ENCODE results near the gene NKAPD1.
"Not testable (repeated sequence)": the region's sequence is repeated elsewhere in the genome, so short reads cannot be mapped to it uniquely, and the experiment has no call there.

The NKAPD1 gene, protein sequence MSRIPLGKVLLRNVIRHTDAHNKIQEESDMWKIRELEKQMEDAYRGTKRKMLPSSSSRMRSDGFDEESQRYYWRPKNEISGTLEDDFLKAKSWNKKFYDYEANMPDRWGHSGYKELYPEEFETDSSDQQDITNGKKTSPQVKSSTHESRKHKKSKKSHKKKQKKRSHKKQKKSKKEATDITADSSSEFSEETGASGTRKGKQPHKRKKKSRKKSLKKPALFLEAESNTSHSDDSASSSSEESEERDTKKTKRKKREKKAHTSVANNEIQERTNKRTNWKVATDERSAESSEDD

GRCh38 chr11:112073941-112074811, at the start of gene NKAPD1, which contains the start of gene PIH1D2:
NKAPD1 (plus strand) TSS chr11:112074299; CDS start chr11:112075575, 1,276 bp downstream.
PIH1D2 (minus strand) TSS chr11:112074017; CDS start chr11:112073174, 843 bp downstream.
- DNase-seq, result peak; percentile 90

GRCh38 chr11:112024773-112025678, 49.1 kb upstream of the NKAPD1 start, which contains the start of gene DLAT:
DLAT (plus strand) TSS chr11:112025408; CDS start chr11:112025473, 65 bp downstream.
- no peak for DNase-seq

- no peak for DNase-seq
Measured at GRCh38 chr11:112025707-112026106, 48.4 kb upstream of the NKAPD1 start.

DNA sequence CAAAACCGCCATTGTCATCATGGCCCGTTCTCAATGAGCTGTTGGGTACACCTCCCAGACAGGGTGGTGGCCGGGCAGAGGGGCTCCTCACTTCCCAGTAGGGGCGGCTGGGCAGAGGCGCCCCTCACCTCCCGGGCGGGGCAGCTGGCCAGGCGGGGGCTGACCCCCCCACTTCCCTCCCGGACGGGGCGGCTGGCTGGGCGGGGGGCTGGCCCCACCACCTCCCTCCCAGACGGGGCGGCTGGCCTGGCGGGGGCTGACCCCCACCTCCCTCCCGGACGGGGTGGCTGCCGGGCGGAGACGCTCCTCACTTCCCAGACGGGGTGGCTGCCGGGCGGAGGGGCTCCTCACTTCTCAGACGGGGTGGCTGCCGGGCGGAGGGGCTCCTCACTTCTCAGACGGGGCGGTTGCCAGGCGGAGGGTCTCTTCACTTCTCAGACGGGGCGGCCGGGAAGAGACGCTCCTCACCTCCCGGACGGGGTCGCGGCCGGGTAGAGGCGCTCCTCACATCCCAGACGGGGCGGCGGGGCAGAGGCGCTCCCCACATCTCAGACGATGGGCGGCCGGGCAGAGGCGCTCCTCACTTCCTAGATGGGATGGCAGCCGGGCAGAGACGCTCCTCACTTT, 47.2 kb upstream of the NKAPD1 start:
- not testable (repeated sequence) for DNase-seq

DNA sequence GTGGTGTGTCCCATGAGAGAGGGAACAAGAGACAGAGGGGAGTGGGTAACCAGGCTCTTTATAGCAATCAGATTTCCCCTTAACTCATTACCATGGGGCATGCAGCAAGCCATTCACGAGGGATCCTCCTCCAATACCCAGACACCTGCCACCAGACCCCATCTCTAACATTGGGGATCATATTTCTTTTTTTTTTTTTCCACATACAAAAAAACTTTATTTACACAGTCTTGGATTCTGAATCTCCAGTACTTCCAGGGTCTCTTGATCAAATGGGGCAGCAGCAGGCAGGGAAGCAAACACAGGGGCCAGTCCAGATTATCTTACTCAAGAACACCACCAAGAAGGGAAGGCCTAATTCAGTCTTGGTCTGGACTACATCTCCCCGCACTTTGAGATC, 44.6 kb upstream of the NKAPD1 start:
- DNase-seq, result no peak

DNA sequence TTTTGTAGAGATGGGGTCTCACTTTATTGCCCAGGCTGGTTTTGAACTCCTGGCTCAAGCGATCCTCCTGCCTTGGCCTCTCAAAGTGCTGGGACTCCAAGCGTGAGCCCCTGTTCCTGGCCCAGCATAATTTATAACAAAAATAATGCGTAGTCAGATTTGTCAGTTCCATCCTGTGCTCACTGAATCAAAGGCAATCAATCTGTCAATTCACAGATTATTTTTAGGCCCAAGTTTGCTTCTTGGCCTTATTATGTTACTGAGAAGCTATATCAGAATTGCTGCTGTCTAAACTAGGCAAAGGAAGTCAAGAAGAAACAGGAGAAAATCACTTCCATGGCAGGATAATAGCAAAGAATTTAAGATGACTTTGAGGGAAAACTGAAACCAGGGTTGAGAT, 40.2 kb upstream of the NKAPD1 start:
- DNase-seq, result no peak

- DNase-seq, result no peak
Measured at GRCh38 chr11:112037527-112037926, 36.6 kb upstream of the NKAPD1 start.

- no peak for DNase-seq
Measured at GRCh38 chr11:112042161-112042960, 31.7 kb upstream of the NKAPD1 start.

DNA sequence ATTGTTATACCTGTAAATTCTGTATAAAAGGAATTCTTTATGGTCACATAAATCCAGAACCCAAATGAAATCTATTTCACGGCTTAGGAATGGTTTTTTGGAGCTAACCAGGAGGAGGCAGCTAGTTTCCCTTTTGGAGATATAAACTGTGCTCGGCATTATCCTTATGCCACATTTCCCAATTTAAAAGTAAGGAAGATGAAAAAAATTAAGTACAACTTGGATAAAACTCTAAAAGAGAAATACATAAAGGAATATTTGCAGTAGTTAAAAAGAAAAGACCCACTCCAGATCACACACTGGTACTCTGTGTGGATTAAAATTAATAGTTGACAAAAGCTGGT, 31.2 kb upstream of the NKAPD1 start:
- DNase-seq, result no peak

DNA sequence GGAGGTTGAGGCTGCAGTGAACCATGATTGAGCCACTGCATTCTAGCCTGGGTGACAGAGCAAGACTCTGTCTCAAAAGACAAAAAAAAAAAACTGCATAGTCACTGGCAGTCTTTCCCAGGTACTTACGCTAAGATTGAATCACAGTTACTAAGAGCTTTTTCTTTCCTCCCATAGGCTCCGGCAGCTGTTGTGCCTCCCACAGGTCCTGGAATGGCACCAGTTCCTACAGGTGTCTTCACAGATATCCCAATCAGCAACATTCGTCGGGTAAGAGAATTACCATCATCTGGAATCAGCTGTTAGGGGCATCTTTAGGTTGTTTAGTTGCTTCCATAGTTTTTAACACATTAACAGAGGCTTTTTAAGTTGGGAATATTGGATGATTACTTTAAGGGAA, 29.1 kb upstream of the NKAPD1 start:
- DNase-seq, result no peak

DNA sequence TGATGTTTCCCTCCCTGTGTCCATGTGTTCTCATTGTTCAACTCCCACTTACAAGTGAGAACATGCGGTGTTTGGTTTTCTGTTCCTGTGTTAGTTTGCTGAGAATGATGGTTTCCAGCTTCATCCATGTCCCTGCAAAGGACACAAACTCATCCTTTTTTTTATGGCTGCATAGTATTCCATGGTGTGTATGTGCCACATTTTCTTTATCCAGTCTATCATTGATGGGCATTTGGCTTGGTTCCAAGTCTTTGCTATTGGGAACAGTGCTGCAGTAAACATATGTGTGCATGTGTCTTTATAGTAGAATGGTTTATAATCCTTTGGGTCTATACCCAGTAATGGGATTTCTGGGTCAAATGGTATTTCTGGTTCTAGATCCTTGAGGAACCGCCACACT, 27.5 kb upstream of the NKAPD1 start:
- DNase-seq, result not testable (repeated sequence)

GRCh38 chr11:112048256-112048655, 25.8 kb upstream of the NKAPD1 start:
- not testable (repeated sequence) for DNase-seq

DNA sequence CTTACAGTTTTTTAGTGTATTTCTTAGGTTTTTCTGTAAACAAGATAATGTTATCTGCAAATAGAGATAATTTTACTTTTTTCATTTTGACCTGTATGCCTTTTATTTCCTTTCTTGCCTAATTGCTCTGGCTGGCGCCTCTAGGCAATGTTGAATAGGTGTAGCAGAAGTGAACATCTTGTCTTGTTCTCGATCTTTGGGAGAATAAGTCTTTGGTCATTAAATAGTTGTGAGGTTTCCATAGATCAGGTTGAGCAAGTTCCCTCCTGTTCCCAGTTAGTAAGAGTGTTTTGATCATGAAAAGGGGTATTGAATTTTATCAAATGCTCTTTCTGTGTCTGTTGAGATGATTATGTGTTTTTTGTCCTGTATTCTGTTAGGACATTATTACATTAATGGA, 24.3 kb upstream of the NKAPD1 start:
- no peak for DNase-seq

GRCh38 chr11:112050721-112051120, 23.4 kb upstream of the NKAPD1 start:
- no peak for DNase-seq

GRCh38 chr11:112051768-112052167, 22.3 kb upstream of the NKAPD1 start:
- no peak for DNase-seq

- no peak for DNase-seq
Measured at GRCh38 chr11:112057170-112057569, 16.9 kb upstream of the NKAPD1 start.

DNA sequence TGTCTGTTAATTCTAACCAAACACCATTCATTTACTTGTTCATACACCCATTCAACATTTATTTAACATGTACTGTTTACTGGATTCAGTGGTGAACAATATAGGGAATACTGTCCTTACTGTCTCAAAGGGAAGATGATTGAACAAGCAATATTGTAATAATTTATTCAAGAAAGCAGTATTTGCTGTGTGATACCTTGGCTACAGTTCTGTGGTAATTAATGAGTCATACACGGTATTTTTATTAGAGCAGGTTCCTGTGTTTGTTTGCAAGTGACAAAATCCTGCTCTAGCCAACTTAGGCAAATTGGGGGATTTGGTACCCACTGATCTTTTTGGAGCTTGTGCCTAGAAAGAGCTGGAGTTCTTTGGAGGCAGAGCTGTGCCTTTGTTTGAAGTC, 16.0 kb upstream of the NKAPD1 start:
- DNase-seq, result no peak

DNA sequence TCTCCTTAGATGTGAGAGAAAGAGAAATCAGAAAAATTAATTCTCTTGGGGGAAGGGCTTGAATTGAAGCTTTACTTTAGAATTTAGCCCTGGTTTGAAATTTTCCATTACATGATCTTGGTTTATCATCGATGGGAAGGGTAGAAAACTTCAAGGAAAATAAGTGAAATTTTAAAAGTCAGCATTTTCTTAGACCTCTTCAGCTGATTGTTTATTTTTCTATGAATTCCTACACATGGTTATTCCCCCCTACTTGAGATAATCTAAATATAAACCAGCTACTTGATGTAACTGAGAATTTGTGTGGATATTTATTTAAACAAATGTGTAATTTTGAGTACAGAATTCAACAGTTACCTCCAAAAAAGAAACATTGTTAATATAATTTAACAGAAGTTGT, 11.2 kb upstream of the NKAPD1 start:
- DNase-seq, result no peak

GRCh38 chr11:112082729-112083128, 8.6 kb downstream of the NKAPD1 start:
- no peak for DNase-seq

GRCh38 chr11:112085822-112086421, 11.8 kb downstream of the NKAPD1 start:
- DNase-seq, result no peak
